Spleen (tissue), 11 donors: ENCODE measurements around the gene WDR62. TPM values are rescaled to one million over a fixed set of nuclear protein-coding genes. Genes with fewer than 3 reads are reported as not detected.

Experiments
- DNase-seq: peaks from one replicate; pipeline ENCODE4 v3.0.0-alpha.2; 2020
- H3K27ac ChIP-seq, 8 donors: fragments of 200-600 bp; sonication (generic) in 7 of 8; 1 replicate in 4 of 8; 2 replicates in 4 of 8; pipeline versions ENCODE4 v1.5.0 to v1.8.0; 2016 to 2021; ENCODE audit warnings: inconsistent platforms in 4 of 8, mild to moderate bottlenecking in 4 of 8, moderate library complexity in 1 of 8
- H3K27me3 ChIP-seq, 7 donors: fragments of 200-600 bp; sonication (generic) in 6 of 7; replicated peaks in 1 of 7; 1 replicate in 4 of 7; 2 replicates in 3 of 7; pipeline versions ENCODE4 v1.5.0 to v1.8.0; 2016 to 2021; ENCODE audit warnings: inconsistent platforms in 3 of 7, mild to moderate bottlenecking in 1 of 7
- H3K36me3 ChIP-seq, 6 donors: fragments of 200-600 bp; sonication (generic) in 5 of 6; 1 replicate in 4 of 6; 2 replicates in 2 of 6; pipeline versions ENCODE4 v1.5.0 to v1.8.0; 2016 to 2021; ENCODE audit warnings: inconsistent platforms in 2 of 6
- H3K4me1 ChIP-seq, 6 donors: fragments of 200-600 bp; sonication (generic) in 5 of 6; 1 replicate in 3 of 6; 2 replicates in 3 of 6; pipeline versions ENCODE4 v1.5.0 to v1.8.0; 2016 to 2021; ENCODE audit warnings: inconsistent platforms in 3 of 6
- H3K4me3 ChIP-seq, 8 donors: fragments of 200-600 bp; sonication (generic) in 7 of 8; 1 replicate in 4 of 8; 2 replicates in 4 of 8; pipeline versions ENCODE4 v1.5.0 to v1.8.0; 2016 to 2021; ENCODE audit warnings: inconsistent platforms in 4 of 8, mild to moderate bottlenecking in 4 of 8, moderate library complexity in 2 of 8
- H3K9me3 ChIP-seq, 8 donors: fragments of 200-600 bp; sonication (generic) in 7 of 8; 1 replicate in 4 of 8; 2 replicates in 4 of 8; pipeline versions ENCODE4 v1.5.0 to v1.8.0; 2016 to 2021; ENCODE audit warnings: inconsistent platforms in 4 of 8
- POLR2A ChIP-seq, 3 donors: fragments of 450-650 bp; IDR thresholded peaks; one replicate each; pipeline ENCODE4 v1.5.1; 2017; ENCODE audit warnings: antibody characterized with exemption in 3 of 3, mild to moderate bottlenecking in 1 of 3
- POLR2AphosphoS5 ChIP-seq, 3 donors: sonication (generic); formaldehyde crosslinking; IDR thresholded peaks; one replicate each; pipeline ENCODE4 v1.5.1; 2017; ENCODE audit warnings: antibody characterized with exemption in 3 of 3
- WGBS, 5 donors: extraction: QIAGEN DNeasy Blood & Tissue Kit in 3 of 5; methylation state at CpG; one replicate each; pipeline versions ENCODE4 v1.1.5 to v1.1.7; 2013 to 2018; 5-methylcytosine and 5-hydroxymethylcytosine counted together
- intact Hi-C: fragments of 100-400 bp; cut with DNase I; formaldehyde crosslinking; loops from one replicate; pipeline ENCODE4 v1.15.0; 2023; ENCODE audit warnings: low total_unique reads
- polyA plus RNA-seq, 3 donors: library from polyadenylated mRNA; stranded (reverse); fragments of 200-250 nt; gene quantifications; one replicate each; pipeline ENCODE4 v1.2.1, GENCODE V29; 2013
- total RNA-seq, 7 donors: library from RNA; depleted of rRNA in 3 of 7; stranded (reverse); fragments of >200 nt in 3 of 7; fragmentation: NEBNext Ultra II Directional in 4 of 7; extraction: Animal tissue kit (Norgen Biotek cat#: 25700) in 4 of 7; gene quantifications; one replicate each; pipeline versions ENCODE4 v1.1.0 to v1.2.1, GENCODE V29; 2016 to 2021
- TF ChIP-seq, protein P1 (sequence below), 11 experiments: fragments of 200-600 bp in 7 of 11; fragments of 450-650 bp in 4 of 11; sonication (generic) in 4 of 11; IDR thresholded peaks in 8 of 11; conservative IDR thresholded peaks in 3 of 11; 1 replicate in 7 of 11; 2 replicates in 4 of 11; pipeline versions ENCODE4 v1.4.0 to v1.8.0; 2016 to 2021; ENCODE audit warnings: antibody characterized with exemption in 11 of 11, inconsistent platforms in 4 of 11, mild to moderate bottlenecking in 1 of 11
- donor health status: healthy with polysubstance abuse.
- donor health status: DM: no; HTN: no; CAD: no; lungs with moderate emphysema.
- donor health status: DM: no; HTN: no; CAD: no.
- donor health status: Bipolar disorder and iron deficiency.
- donor health status: healthy.
- donor health status: DM: no; HTN: no; CAD: no.
- donor health status: DM: yes; HTN: yes; CAD: no.

WDR62 gene
- total and polyA plus RNA-seq, 10 donors, result 1.3 to 5.2 (median 2.2) TPM

DNA sequence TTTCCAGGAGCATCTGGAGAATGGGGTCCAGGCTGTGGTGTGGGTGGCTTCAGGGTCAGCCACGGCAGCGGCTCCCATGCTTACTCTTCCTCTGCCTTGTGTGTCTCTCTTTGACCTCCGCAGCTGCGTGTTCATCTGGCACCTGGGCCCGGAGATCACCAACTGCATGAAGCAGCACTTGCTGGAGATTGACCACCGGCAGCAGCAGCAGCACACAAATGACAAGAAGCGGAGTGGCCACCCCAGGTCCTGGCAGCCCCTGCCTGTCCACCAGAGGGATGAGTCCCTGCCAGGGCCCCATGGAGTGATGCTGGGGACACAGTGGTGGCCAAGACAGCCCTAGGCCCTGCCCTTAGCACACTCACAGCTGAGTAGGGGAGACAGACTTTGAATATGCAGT lies 37.9 kb downstream of the WDR62 start:
- no peak overlapping the region for H3K27ac ChIP-seq

DNA sequence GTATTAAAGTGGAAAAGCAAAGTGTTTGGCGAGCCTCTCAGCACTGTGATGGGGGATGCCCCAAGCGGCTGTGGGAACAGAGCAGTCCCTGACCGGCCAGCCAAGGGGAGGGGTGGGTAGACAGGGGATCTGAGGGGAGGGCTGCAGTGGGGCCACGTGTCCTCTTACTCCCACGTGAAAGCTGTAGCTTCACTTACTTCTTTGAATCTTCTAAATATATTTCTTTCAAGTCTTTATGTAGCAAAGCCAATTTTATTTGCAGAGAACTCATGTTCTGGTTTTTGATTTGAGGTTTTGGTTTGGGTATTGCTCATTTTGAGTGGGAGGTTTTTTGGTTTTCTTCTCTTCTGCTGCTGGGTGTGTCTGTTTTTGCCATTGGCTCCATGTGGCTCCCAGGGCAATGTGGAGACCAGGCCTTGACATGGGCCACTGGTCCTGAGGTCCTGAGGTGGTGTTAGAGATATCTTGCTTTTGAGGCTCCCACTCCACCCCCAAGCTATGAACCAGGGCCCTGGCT lies 38.5 kb downstream of the WDR62 start:
- H3K36me3 ChIP-seq, result peaks cover 0 to 92% (median 0%) of the 10 kb centered on the region in 6 donors
- intact Hi-C loops, result no loop called here
- 70 to 82% (median 74%) methylated on average over 5 of the region's 5 CpGs for WGBS, 5 donors
- no peak overlapping the region for H3K27ac ChIP-seq
- DNase-seq, result no peak
- no peak overlapping the region for H3K4me3 ChIP-seq
- peaks cover 0 to 15% (median 0%) of the 10 kb centered on the region in 6 donors for H3K4me1 ChIP-seq
- no peaks in the 10 kb centered on the region for H3K9me3 ChIP-seq
- no peak for TF ChIP-seq POLR2A (IDR thresholded peaks at IDR 0.05)
- TF ChIP-seq POLR2AphosphoS5 (IDR thresholded peaks at IDR 0.05), result no peak
- TF ChIP-seq, protein P1, sequence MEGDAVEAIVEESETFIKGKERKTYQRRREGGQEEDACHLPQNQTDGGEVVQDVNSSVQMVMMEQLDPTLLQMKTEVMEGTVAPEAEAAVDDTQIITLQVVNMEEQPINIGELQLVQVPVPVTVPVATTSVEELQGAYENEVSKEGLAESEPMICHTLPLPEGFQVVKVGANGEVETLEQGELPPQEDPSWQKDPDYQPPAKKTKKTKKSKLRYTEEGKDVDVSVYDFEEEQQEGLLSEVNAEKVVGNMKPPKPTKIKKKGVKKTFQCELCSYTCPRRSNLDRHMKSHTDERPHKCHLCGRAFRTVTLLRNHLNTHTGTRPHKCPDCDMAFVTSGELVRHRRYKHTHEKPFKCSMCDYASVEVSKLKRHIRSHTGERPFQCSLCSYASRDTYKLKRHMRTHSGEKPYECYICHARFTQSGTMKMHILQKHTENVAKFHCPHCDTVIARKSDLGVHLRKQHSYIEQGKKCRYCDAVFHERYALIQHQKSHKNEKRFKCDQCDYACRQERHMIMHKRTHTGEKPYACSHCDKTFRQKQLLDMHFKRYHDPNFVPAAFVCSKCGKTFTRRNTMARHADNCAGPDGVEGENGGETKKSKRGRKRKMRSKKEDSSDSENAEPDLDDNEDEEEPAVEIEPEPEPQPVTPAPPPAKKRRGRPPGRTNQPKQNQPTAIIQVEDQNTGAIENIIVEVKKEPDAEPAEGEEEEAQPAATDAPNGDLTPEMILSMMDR (IDR thresholded peaks at IDR 0.05 in 8 of 11, conservative IDR thresholded peaks at IDR 0.05 in 3 of 11), result no peak
- no peaks in the 10 kb centered on the region for H3K27me3 ChIP-seq

More for the DNA sequence above, 37.9 kb downstream of the WDR62 start:
- Histone ChIP-seq H3K4me1 (peaks cover 0 to 8% (median 0%) of the 10 kb centered on the region in 6 donors), H3K9me3 (no peaks in the 10 kb centered on the region), H3K27me3 (no peaks in the 10 kb centered on the region), H3K36me3 (peaks cover 0 to 98% (median 0%) of the 10 kb centered on the region in 6 donors), H3K4me3 (no peak overlapping the region)
- no peak for DNase-seq
- intact Hi-C loops, result no loop called here
- no peak for TF ChIP-seq POLR2A (IDR thresholded peaks at IDR 0.05)
- TF ChIP-seq, protein P1 (IDR thresholded peaks at IDR 0.05 in 8 of 11, conservative IDR thresholded peaks at IDR 0.05 in 3 of 11), result no peak
- TF ChIP-seq POLR2AphosphoS5 (IDR thresholded peaks at IDR 0.05), result no peak
- WGBS, 5 donors, result 97 to 98% (median 97%) methylated on average over 7 of the region's 7 CpGs

DNA sequence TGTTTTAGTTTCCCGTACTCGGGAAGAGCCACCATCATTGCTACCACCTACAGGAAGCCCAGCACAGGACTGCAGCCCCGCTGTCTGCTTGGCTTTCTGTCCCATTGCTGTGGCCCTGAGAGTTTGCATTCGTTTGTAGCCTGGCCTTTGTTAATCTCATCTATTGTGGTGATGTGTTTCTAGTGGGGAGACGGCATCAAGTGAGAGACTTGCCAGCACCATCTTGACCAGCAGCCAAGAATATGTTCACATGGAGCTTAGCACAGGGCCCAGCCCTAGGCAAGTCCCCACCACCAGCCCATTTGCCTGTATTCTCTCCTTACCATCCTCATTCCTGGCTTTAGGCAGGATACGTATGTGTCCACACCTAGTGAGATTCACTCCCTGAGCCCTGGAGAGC lies 39.0 kb downstream of the WDR62 start:
- DNase-seq, result no peak
- TF ChIP-seq, protein P1 (IDR thresholded peaks at IDR 0.05 in 8 of 11, conservative IDR thresholded peaks at IDR 0.05 in 3 of 11), result no peak
- TF ChIP-seq POLR2A (IDR thresholded peaks at IDR 0.05), result no peak
- no peak for TF ChIP-seq POLR2AphosphoS5 (IDR thresholded peaks at IDR 0.05)
- intact Hi-C loops, result no loop called here
- Histone ChIP-seq H3K27ac (no peak overlapping the region), H3K9me3 (no peaks in the 10 kb centered on the region), H3K4me1 (peaks cover 0 to 18% (median 0%) of the 10 kb centered on the region in 6 donors), H3K36me3 (peaks cover 0 to 88% (median 0%) of the 10 kb centered on the region in 6 donors), H3K4me3 (no peak overlapping the region), H3K27me3 (no peaks in the 10 kb centered on the region)
- 56 to 96% (median 70%) methylated on average over 4 to 6 of the region's 6 CpGs for WGBS, 5 donors

DNA sequence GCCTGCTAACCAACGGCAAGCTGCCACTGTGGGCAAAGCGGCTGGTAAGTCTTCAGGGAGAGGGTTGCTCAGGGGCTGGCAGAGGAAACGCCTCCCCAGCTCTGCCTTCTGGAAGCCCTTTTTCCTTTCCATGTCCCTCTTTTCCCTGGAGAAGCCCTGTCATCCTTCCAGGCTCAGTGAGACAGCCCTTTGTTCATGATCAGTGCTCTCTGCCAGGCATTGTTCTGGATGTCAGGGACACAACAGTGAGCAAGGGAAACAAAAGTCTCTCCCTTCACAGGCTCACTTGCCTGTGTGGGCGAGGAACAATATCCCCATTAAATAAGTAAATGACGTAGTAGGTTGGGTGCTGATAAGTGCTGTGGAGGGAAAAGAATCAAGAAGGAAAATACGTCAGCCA lies 42.3 kb downstream of the WDR62 start:
- Histone ChIP-seq H3K4me1 (peaks cover 0 to 39% (median 11%) of the 10 kb centered on the region in 6 donors), H3K27me3 (no peaks in the 10 kb centered on the region), H3K9me3 (no peaks in the 10 kb centered on the region), H3K27ac (peak overlapping the region in 4 of 8 donors; percentile 13 to 38 (median 30)), H3K4me3 (no peak overlapping the region), H3K36me3 (peaks cover 0 to 84% (median 0%) of the 10 kb centered on the region in 6 donors)
- intact Hi-C loops, result no loop called here
- no peak for TF ChIP-seq POLR2A (IDR thresholded peaks at IDR 0.05)
- TF ChIP-seq, protein P1 (IDR thresholded peaks at IDR 0.05 in 8 of 11, conservative IDR thresholded peaks at IDR 0.05 in 3 of 11), result no peak
- no peak for TF ChIP-seq POLR2AphosphoS5 (IDR thresholded peaks at IDR 0.05)
- DNase-seq, result no peak
- WGBS, 5 donors, result 79 to 94% (median 83%) methylated on average over 6 of the region's 6 CpGs
